HepG2 (cell line): ENCODE data around the gene CHRNB4. TPM values are rescaled to one million over a fixed set of nuclear protein-coding genes. Genes with fewer than 3 reads are reported as not detected.

ENCODE experiments used
- ATAC-seq: fragments of 200-7000 bp; cut with Tn5 transposase; 3 replicates; pipeline ENCODE4 v1.9.1; 2020; ENCODE audit warnings: mild to moderate bottlenecking, moderate library complexity
- BruUV-seq: library from RNA; stranded (reverse); fragments of 400-500 nt; replicated peaks from 2 replicates; lab custom pipeline; 2021; lab: Mats Ljungman, UMichigan
- CTCF ChIA-PET: fragments of 300-600 bp; formaldehyde crosslinking; extraction: SDS; loops from one replicate; lab custom pipeline; 2021; ENCODE audit warnings: low total read pairs, inconsistent platforms, low intra/inter-chr PET ratio; lab: Yijun Ruan, JAX
- POLR2A ChIA-PET: fragments of 350-600 bp; sonication (Branson Sonifier 250); formaldehyde crosslinking; loops from one replicate; lab custom pipeline; 2020; ENCODE audit warnings: antibody characterized with exemption, inconsistent platforms; lab: Yijun Ruan, JAX
- DNase-seq: peaks from one replicate; pipeline ENCODE4 v3.0.0-alpha.2; 2015; ENCODE audit warnings: low spot score
- FAIRE-seq: peaks from 3 replicates; lab custom pipeline; 2011; peaks lifted over from hg19 to GRCh38; lab: Jason Lieb, UNC
- H2AFZ ChIP-seq: one replicate; pipeline ENCODE4 v1.6.1; 2011; ENCODE audit warnings: low read length, inconsistent platforms
- H3K27ac ChIP-seq: fragments of 300-600 bp; 3 replicates; pipeline ENCODE4 v1.8.0; 2011; ENCODE audit warnings: mixed run types, mild to moderate bottlenecking, mixed read lengths, low read length, inconsistent platforms; ENCODE audit not compliant: insufficient read depth; ENCODE audit errors: extremely low read length
- H3K27me3 ChIP-seq, 2 experiments: fragments of 200-600 bp in 1 of 2; 2 replicates in 1 of 2; 3 replicates in 1 of 2; pipeline versions ENCODE4 v1.6.0 to v1.8.0; 2011; ENCODE audit warnings: low read length in 2 of 2, mild to moderate bottlenecking in 2 of 2, moderate library complexity in 2 of 2, inconsistent platforms in 1 of 2; ENCODE audit not compliant: insufficient read depth in 2 of 2, control insufficient read depth in 1 of 2
- H3K36me3 ChIP-seq, 2 experiments: fragments of 200-600 bp in 1 of 2; replicated peaks in 1 of 2; 2 replicates in 1 of 2; 3 replicates in 1 of 2; pipeline versions ENCODE4 v1.5.1 to v1.8.0; 2011; ENCODE audit warnings: low read length in 2 of 2, inconsistent platforms in 1 of 2; ENCODE audit not compliant: insufficient read depth in 2 of 2, control insufficient read depth in 1 of 2
- H3K4me1 ChIP-seq: 2 replicates; pipeline ENCODE4 v1.5.1; 2012; ENCODE audit warnings: low read length, inconsistent platforms; ENCODE audit not compliant: insufficient read depth
- H3K4me2 ChIP-seq: 2 replicates; pipeline ENCODE4 v1.6.0; 2011; ENCODE audit warnings: low read depth, low read length, inconsistent platforms
- H3K4me3 ChIP-seq, 3 experiments: fragments of 200-600 bp in 1 of 3; sonication (generic), shearing (Covaris generic) in 1 of 3; replicated peaks in 1 of 3; 2 replicates each; pipeline ENCODE4 v1.5.1; 2011 to 2016; ENCODE audit warnings: low read length in 3 of 3, inconsistent platforms in 2 of 3, low read depth in 2 of 3, mild to moderate bottlenecking in 2 of 3, control low read depth in 1 of 3, mixed read lengths in 1 of 3; ENCODE audit not compliant: insufficient read depth in 1 of 3
- H3K79me2 ChIP-seq: one replicate; pipeline ENCODE4 v1.6.1; 2011; ENCODE audit warnings: low read length, inconsistent platforms; ENCODE audit not compliant: insufficient read depth
- H3K9ac ChIP-seq: 2 replicates; pipeline ENCODE4 v1.6.0; 2011; ENCODE audit warnings: mild to moderate bottlenecking, low read depth, low read length, inconsistent platforms; ENCODE audit not compliant: insufficient read depth
- H3K9me3 ChIP-seq: 2 replicates; pipeline ENCODE4 v1.5.1; 2012; ENCODE audit warnings: mild to moderate bottlenecking, low read length
- H4K20me1 ChIP-seq: 2 replicates; pipeline ENCODE4 v1.6.0; 2011; ENCODE audit warnings: inconsistent platforms, mild to moderate bottlenecking, low read length, moderate library complexity; ENCODE audit not compliant: insufficient read depth
- AKNA ChIP-seq: sonication (generic); formaldehyde crosslinking; IDR thresholded peaks from 2 replicates; pipeline ENCODE4 v1.4.0; 2020; ENCODE audit warnings: missing genetic modification reagents, borderline replicate concordance
- E2F5 ChIP-seq: sonication (generic); formaldehyde crosslinking; conservative IDR thresholded peaks from 2 replicates; pipeline ENCODE4 v1.4.0; 2020; ENCODE audit warnings: missing genetic modification reagents
- GMEB1 ChIP-seq: sonication (generic); formaldehyde crosslinking; IDR thresholded peaks from 2 replicates; pipeline ENCODE4 v1.5.1; 2020; ENCODE audit warnings: missing genetic modification reagents, mild to moderate bottlenecking, borderline replicate concordance
- NFYC ChIP-seq: IDR thresholded peaks from 2 replicates; pipeline ENCODE4 v1.6.1; 2016; ENCODE audit warnings: missing genetic modification reagents, missing compliant biosample characterization
- SRSF4 ChIP-seq: fragments of 200-400 bp; formaldehyde crosslinking; IDR thresholded peaks from one replicate; pipeline ENCODE4 v1.6.1; 2018; ENCODE audit warnings: mild to moderate bottlenecking, low read depth, low read length, moderate library complexity; ENCODE audit not compliant: poor library complexity, severe bottlenecking
- ZNF282 ChIP-seq: fragments of 450-650 bp; IDR thresholded peaks from 2 replicates; pipeline ENCODE4 v1.6.1; 2018; ENCODE audit not compliant: partially characterized antibody
- ZNF615 ChIP-seq: sonication (generic); formaldehyde crosslinking; IDR thresholded peaks from 2 replicates; pipeline ENCODE4 v1.5.0; 2020; ENCODE audit warnings: mild to moderate bottlenecking, missing genetic modification reagents, borderline replicate concordance
- ZNF891 ChIP-seq: sonication (generic); formaldehyde crosslinking; IDR thresholded peaks from 2 replicates; pipeline ENCODE4 v1.5.0; 2020; ENCODE audit warnings: mild to moderate bottlenecking, missing genetic modification reagents
- WGBS: methylation state at CpG from one replicate; pipeline ENCODE4 v1.1.6; 2017; ENCODE audit warnings: low lambda C conversion rate; 5-methylcytosine and 5-hydroxymethylcytosine counted together
- in situ Hi-C: cut with HindIII; loops from 2 replicates; pipeline ENCODE4 v1.10.0; 2017; ENCODE audit warnings: low pct_unique_long_range_greater_than_20kb; ENCODE audit not compliant: extremely low pct_ligation_motif_present
- intact Hi-C: fragments of 100-400 bp; cut with micrococcal nuclease; formaldehyde crosslinking; loops from one replicate; pipeline ENCODE4 v1.10.0; 2022; ENCODE audit not compliant: unreplicated experiment
- polyA plus RNA-seq, 8 experiments: library from polyadenylated mRNA; depleted of rRNA in 3 of 8; stranded (reverse) in 7 of 8; unstranded in 1 of 8; fragments of >200 nt; fragmentation: Illumina TruSeq in 4 of 8; extraction: Trizol in 4 of 8; gene quantifications; 2 replicates each; pipeline versions ENCODE4 v1.2.1 to v1.2.3, GENCODE V29; 2011 to 2016; ENCODE audit warnings: low read depth in 4 of 8, missing spikeins in 1 of 8, mixed read lengths in 1 of 8; ENCODE audit not compliant: insufficient read depth in 1 of 8
- total RNA-seq, 5 experiments: library from RNA; depleted of rRNA; stranded (reverse); fragments of >200 nt; fragmentation: Illumina TruSeq; extraction: Trizol; gene quantifications; 2 replicates each; pipeline ENCODE4 v1.2.3, GENCODE V29; 2016; ENCODE audit warnings: low read depth in 1 of 5
- TF ChIP-seq, protein P1 (sequence below): sonication (generic); formaldehyde crosslinking; IDR thresholded peaks from 2 replicates; pipeline ENCODE4 v1.5.0; 2020; ENCODE audit warnings: missing genetic modification reagents

The CHRNB4 gene
- total and polyA plus RNA-seq, 2 of the 13 experiments (the other 11 are each of a cell fraction or from before 2014, with no cell fraction given): not detected

GRCh38 chr15:78681281-78682003 is 40.4 kb upstream of the CHRNB4 start:
- 37% methylated on average over 8 of the region's 8 CpGs for WGBS
- POLR2A ChIA-PET: no interaction called here
- intact Hi-C loops: no loop called here

More at GRCh38 chr15:78681281-78682003, 40.4 kb upstream of the CHRNB4 start:
- Histone ChIP-seq H3K9ac (no peak overlapping the region), H3K36me3 (no peaks in the 10 kb centered on the region), H2AFZ (no peak overlapping the region), H3K79me2 (no peaks in the 10 kb centered on the region), H3K4me2 (no peak overlapping the region), H3K27ac (no peak overlapping the region), H4K20me1 (no peaks in the 10 kb centered on the region), H3K27me3 (no peaks in the 10 kb centered on the region; a peak in 2 of 5 replicates), H3K9me3 (no peaks in the 10 kb centered on the region), H3K4me1 (no peaks in the 10 kb centered on the region), H3K4me3 (no peak overlapping the region)
- FAIRE-seq (no peak), DNase-seq (no peak), ATAC-seq (no peak)
- CTCF ChIA-PET: no interaction called here
- in situ Hi-C loops: no loop called here
- no TSS peak for BruUV-seq
- TF ChIP-seq, protein P1, sequence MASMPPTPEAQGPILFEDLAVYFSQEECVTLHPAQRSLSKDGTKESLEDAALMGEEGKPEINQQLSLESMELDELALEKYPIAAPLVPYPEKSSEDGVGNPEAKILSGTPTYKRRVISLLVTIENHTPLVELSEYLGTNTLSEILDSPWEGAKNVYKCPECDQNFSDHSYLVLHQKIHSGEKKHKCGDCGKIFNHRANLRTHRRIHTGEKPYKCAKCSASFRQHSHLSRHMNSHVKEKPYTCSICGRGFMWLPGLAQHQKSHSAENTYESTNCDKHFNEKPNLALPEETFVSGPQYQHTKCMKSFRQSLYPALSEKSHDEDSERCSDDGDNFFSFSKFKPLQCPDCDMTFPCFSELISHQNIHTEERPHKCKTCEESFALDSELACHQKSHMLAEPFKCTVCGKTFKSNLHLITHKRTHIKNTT: no peak
- TF ChIP-seq E2F5 (CRISPR knock-in tag): no peak
- TF ChIP-seq AKNA (CRISPR knock-in tag): no peak
- TF ChIP-seq ZNF615 (CRISPR knock-in tag): no peak
- no peak for TF ChIP-seq ZNF282
- TF ChIP-seq ZNF891 (CRISPR knock-in tag): no peak
- TF ChIP-seq NFYC (CRISPR knock-in tag): no peak
- no peak for TF ChIP-seq SRSF4
- no peak for TF ChIP-seq GMEB1 (CRISPR knock-in tag)
